SK-N-SH (cell line): ENCODE measurements around the gene TRIM71.

Experiments
- CTCF ChIP-seq: fragments of 200-600 bp; sonication (generic); IDR thresholded peaks from 2 replicates; pipeline ENCODE4 v1.6.1; 2017; ENCODE audit warnings: antibody characterized with exemption, mild to moderate bottlenecking, moderate library complexity
- EZH2phosphoT487 ChIP-seq: fragments of 200-600 bp; sonication (generic); IDR thresholded peaks from 2 replicates; pipeline ENCODE4 v1.6.1; 2017; ENCODE audit warnings: low read depth, mixed run types, mild to moderate bottlenecking, antibody characterized with exemption, moderate library complexity, borderline replicate concordance
- FOXJ3 ChIP-seq: sonication (generic); formaldehyde crosslinking; IDR thresholded peaks from 2 replicates; pipeline ENCODE4 v1.5.1; 2020; ENCODE audit warnings: mild to moderate bottlenecking, missing genetic modification reagents
- SMC3 ChIP-seq: IDR thresholded peaks from 2 replicates; pipeline ENCODE4 v1.6.1; 2012; ENCODE audit warnings: low read depth, low read length, improper control_type of control experiment
- TAF1 ChIP-seq: IDR thresholded peaks from 2 replicates; pipeline ENCODE4 v1.6.1; 2012; ENCODE audit warnings: low read depth, mild to moderate bottlenecking, low read length, moderate library complexity, borderline replicate concordance
- TCF12 ChIP-seq: IDR thresholded peaks from 2 replicates; pipeline ENCODE4 v1.4.0; 2012

GRCh38 chr3:32901005-32901932 is 83.5 kb downstream of the TRIM71 start:
- no peak for TF ChIP-seq EZH2phosphoT487
- TF ChIP-seq CTCF: no peak
- no peak for TF ChIP-seq TCF12
- no peak for TF ChIP-seq FOXJ3
- TF ChIP-seq TAF1: no peak
- TF ChIP-seq SMC3: no peak
